DOHH2 (cell line): Measurements from ENCODE around the gene STARD10.

Experiments
- H3F3A ChIP-seq: fragments of 200-600 bp; sonication (generic), shearing (Covaris generic); 2 replicates; pipeline ENCODE4 v1.6.0; 2016; ENCODE audit warnings: antibody characterized with exemption, mild to moderate bottlenecking; ENCODE audit not compliant: control insufficient read depth, insufficient read depth
- H3K27ac ChIP-seq: fragments of 200-600 bp; sonication (generic); 2 replicates; pipeline ENCODE4 v1.5.1; 2014; ENCODE audit warnings: low read depth, mild to moderate bottlenecking, low read length, moderate library complexity
- H3K27me3 ChIP-seq: fragments of 200-600 bp; sonication (generic); 2 replicates; pipeline ENCODE4 v1.6.1; 2014; ENCODE audit warnings: mild to moderate bottlenecking, low read length, mixed read lengths; ENCODE audit not compliant: control insufficient read depth
- H3K36me3 ChIP-seq: fragments of 200-600 bp; sonication (generic); 2 replicates; pipeline ENCODE4 v1.6.1; 2014; ENCODE audit warnings: mild to moderate bottlenecking, low read length, moderate library complexity, mixed read lengths; ENCODE audit not compliant: control insufficient read depth
- H3K4me1 ChIP-seq: fragments of 200-600 bp; sonication (generic); 2 replicates; pipeline ENCODE4 v1.6.1; 2014; ENCODE audit warnings: mild to moderate bottlenecking, low read length, mixed read lengths; ENCODE audit not compliant: control insufficient read depth
- H3K4me2 ChIP-seq: fragments of 200-600 bp; sonication (generic); 2 replicates; pipeline ENCODE4 v1.6.0; 2014; ENCODE audit warnings: mild to moderate bottlenecking, low read length, moderate library complexity
- H3K4me3 ChIP-seq: fragments of 200-600 bp; sonication (generic); 2 replicates; pipeline ENCODE4 v1.5.1; 2014; ENCODE audit warnings: mild to moderate bottlenecking, low read length, mixed read lengths
- H3K79me2 ChIP-seq: fragments of 200-600 bp; sonication (generic); 2 replicates; pipeline ENCODE4 v1.6.1; 2014; ENCODE audit warnings: mild to moderate bottlenecking, low read length, mixed read lengths; ENCODE audit not compliant: control insufficient read depth
- H3K9me2 ChIP-seq: fragments of 200-600 bp; sonication (generic); replicated peaks from 2 replicates; pipeline ENCODE4 v1.6.1; 2014; ENCODE audit warnings: mild to moderate bottlenecking, low read length, mixed read lengths; ENCODE audit not compliant: control insufficient read depth
- H3K9me3 ChIP-seq: fragments of 200-600 bp; sonication (generic); 2 replicates; pipeline ENCODE4 v1.6.1; 2014; ENCODE audit warnings: antibody characterized with exemption, low read length, mixed read lengths; ENCODE audit not compliant: control insufficient read depth, insufficient read depth
- H4K20me1 ChIP-seq: fragments of 200-600 bp; sonication (generic); 2 replicates; pipeline ENCODE4 v1.6.0; 2014; ENCODE audit warnings: low read depth, mild to moderate bottlenecking, antibody characterized with exemption, low read length, moderate library complexity; ENCODE audit not compliant: control insufficient read depth, insufficient read depth
- EZH2phosphoT487 ChIP-seq: fragments of 200-600 bp; sonication (generic); IDR thresholded peaks from 2 replicates; pipeline ENCODE4 v1.6.1; 2017; ENCODE audit warnings: borderline replicate concordance, mild to moderate bottlenecking, antibody characterized with exemption, low read length, moderate library complexity, mixed read lengths
- TF ChIP-seq, protein P1 (sequence below): fragments of 200-600 bp; sonication (generic); IDR thresholded peaks from one replicate; pipeline ENCODE4 v1.5.1; 2014; ENCODE audit warnings: antibody characterized with exemption, mild to moderate bottlenecking, low read depth, low read length; ENCODE audit not compliant: poor library complexity, severe bottlenecking

Gene STARD10

DNA sequence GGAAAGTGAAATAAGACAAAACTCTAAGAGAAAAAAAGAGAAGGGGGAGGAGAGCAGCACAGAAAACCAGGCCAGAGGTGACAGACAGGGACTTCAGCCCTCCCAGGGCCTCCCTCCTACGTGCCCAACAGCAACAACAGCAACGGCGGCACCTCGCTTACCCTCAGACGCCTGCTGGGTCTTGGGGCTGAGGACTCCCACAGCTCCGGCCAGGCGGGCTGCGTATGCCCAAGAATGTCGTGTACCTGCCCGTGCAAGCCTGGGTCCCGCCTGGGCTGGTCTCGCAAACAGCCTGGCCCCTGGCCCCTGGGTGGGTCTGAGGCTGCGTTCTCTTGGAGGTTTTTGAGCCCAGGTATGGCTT is 72.2 kb downstream of the STARD10 start:
- peak overlapping the region; percentile 81 for H3K4me3 ChIP-seq
- H3K9me3 ChIP-seq = no peaks in the 10 kb centered on the region
- TF ChIP-seq, protein P1, sequence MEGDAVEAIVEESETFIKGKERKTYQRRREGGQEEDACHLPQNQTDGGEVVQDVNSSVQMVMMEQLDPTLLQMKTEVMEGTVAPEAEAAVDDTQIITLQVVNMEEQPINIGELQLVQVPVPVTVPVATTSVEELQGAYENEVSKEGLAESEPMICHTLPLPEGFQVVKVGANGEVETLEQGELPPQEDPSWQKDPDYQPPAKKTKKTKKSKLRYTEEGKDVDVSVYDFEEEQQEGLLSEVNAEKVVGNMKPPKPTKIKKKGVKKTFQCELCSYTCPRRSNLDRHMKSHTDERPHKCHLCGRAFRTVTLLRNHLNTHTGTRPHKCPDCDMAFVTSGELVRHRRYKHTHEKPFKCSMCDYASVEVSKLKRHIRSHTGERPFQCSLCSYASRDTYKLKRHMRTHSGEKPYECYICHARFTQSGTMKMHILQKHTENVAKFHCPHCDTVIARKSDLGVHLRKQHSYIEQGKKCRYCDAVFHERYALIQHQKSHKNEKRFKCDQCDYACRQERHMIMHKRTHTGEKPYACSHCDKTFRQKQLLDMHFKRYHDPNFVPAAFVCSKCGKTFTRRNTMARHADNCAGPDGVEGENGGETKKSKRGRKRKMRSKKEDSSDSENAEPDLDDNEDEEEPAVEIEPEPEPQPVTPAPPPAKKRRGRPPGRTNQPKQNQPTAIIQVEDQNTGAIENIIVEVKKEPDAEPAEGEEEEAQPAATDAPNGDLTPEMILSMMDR = no peak
- no peak for TF ChIP-seq EZH2phosphoT487
- no peaks in the 10 kb centered on the region for H3K9me2 ChIP-seq
- H4K20me1 ChIP-seq = no peaks in the 10 kb centered on the region
- peaks cover 46% of the 10 kb centered on the region for H3K4me1 ChIP-seq
- H3K27ac ChIP-seq = peak overlapping the region; percentile 66
- peaks cover 64% of the 10 kb centered on the region for H3K79me2 ChIP-seq
- H3K4me2 ChIP-seq = peak overlapping the region; percentile 86
- H3K27me3 ChIP-seq = no peaks in the 10 kb centered on the region
- H3F3A ChIP-seq = 0 out of 2 replicates have a peak, but pooled peaks cover 3% of the 10 kb centered on the region
- peaks cover 17% of the 10 kb centered on the region; the same call in 1 of the 2 replicates for H3K36me3 ChIP-seq

DNA sequence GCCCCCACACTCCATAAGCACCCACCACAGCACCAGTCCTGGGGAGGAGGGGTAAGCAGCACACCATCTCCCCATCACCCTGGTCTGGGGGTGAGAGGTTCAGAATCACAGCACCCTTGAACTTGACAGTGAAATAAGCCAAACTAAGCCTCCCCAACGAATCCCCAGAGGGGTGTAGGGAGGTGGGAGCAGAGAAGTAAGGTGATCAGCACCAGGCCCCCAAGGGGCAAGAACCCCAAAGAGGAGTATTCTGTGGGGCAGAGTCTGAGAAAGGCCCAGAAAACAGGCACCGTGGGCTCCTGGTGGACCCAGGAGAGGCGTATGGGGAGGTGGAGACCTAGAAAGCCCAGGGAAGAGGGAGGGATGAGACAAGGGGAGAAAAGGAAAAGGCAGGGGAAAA is 72.6 kb downstream of the STARD10 start:
- 0 out of 2 replicates have a peak, but pooled peaks cover 3% of the 10 kb centered on the region for H3F3A ChIP-seq
- H3K27me3 ChIP-seq = no peaks in the 10 kb centered on the region
- H3K9me3 ChIP-seq = no peaks in the 10 kb centered on the region
- H3K36me3 ChIP-seq = peaks cover 17% of the 10 kb centered on the region; the same call in 1 of the 2 replicates
- peak overlapping the region; percentile 86 for H3K4me2 ChIP-seq
- peaks cover 46% of the 10 kb centered on the region for H3K4me1 ChIP-seq
- H3K27ac ChIP-seq = peak overlapping the region; percentile 66
- no peak for TF ChIP-seq EZH2phosphoT487
- TF ChIP-seq, protein P1 = no peak
- H4K20me1 ChIP-seq = no peaks in the 10 kb centered on the region
- H3K4me3 ChIP-seq = peak overlapping the region; percentile 81
- H3K79me2 ChIP-seq = peaks cover 64% of the 10 kb centered on the region
- H3K9me2 ChIP-seq = no peaks in the 10 kb centered on the region

DNA sequence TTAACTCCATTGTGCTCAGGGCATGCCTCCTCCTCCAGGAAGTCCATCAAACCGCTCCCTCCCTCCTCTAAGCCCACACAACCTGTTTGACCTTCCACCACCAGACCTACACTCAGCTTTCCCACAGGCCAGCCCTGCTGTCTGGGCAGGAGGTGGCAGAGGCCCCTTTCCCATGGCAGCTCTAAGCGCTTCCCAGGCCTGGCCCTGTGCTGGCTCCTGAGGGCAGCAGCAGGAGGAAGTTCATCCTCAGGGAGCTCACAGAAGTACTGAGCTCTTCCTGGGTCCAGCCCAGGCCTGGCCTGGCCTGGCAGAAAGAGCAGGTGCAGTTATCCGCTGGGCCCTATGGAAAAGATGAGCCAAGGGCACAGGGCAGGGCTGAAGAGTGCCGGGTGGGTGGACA is 73.1 kb downstream of the STARD10 start:
- peaks cover 64% of the 10 kb centered on the region for H3K79me2 ChIP-seq
- H3K4me1 ChIP-seq = peaks cover 46% of the 10 kb centered on the region
- no peaks in the 10 kb centered on the region for H3K27me3 ChIP-seq
- 0 out of 2 replicates have a peak, but pooled peaks cover 3% of the 10 kb centered on the region for H3F3A ChIP-seq
- H3K36me3 ChIP-seq = peaks cover 17% of the 10 kb centered on the region; the same call in 1 of the 2 replicates
- H3K4me3 ChIP-seq = peak overlapping the region; percentile 81
- H3K4me2 ChIP-seq = peak overlapping the region; percentile 86
- no peaks in the 10 kb centered on the region for H3K9me3 ChIP-seq
- no peaks in the 10 kb centered on the region for H4K20me1 ChIP-seq
- TF ChIP-seq, protein P1 = no peak
- no peak for TF ChIP-seq EZH2phosphoT487
- H3K9me2 ChIP-seq = no peaks in the 10 kb centered on the region
- H3K27ac ChIP-seq = no peak overlapping the region
